Tibial nerve (tissue), 4 donors: ENCODE measurements around the gene TUBB4B. TPM values are rescaled to one million over a fixed set of nuclear protein-coding genes. Genes with fewer than 3 reads are reported as not detected.
"Not testable (repeated sequence)": the region's sequence is repeated elsewhere in the genome, so short reads cannot be mapped to it uniquely, and the experiment has no call there.

Experiments used
- DNase-seq, 2 donors: peaks; one replicate each; pipeline ENCODE4 v3.0.0-alpha.2; 2019; ENCODE audit warnings: low spot score in 2 of 2
- H3K27ac ChIP-seq, 4 donors: fragments of 200-600 bp; sonication (generic) in 3 of 4; one replicate each; pipeline ENCODE4 v1.5.1; 2017 to 2019; ENCODE audit warnings: mild to moderate bottlenecking in 1 of 4
- H3K27me3 ChIP-seq, 2 donors: fragments of 200-600 bp; sonication (generic) in 1 of 2; one replicate each; pipeline versions ENCODE4 v1.5.1 to v1.6.0; 2017 to 2019
- H3K36me3 ChIP-seq, 3 donors: fragments of 200-600 bp; sonication (generic); one replicate each; pipeline ENCODE4 v1.5.1; 2018 to 2019
- H3K4me1 ChIP-seq, 4 donors: fragments of 200-600 bp; sonication (generic) in 3 of 4; one replicate each; pipeline ENCODE4 v1.5.1; 2017 to 2019
- H3K4me3 ChIP-seq, 4 donors: fragments of 200-600 bp; sonication (generic) in 3 of 4; one replicate each; pipeline ENCODE4 v1.5.1; 2017 to 2019; ENCODE audit warnings: mild to moderate bottlenecking in 1 of 4, moderate library complexity in 1 of 4
- H3K9me3 ChIP-seq, 4 donors: fragments of 200-600 bp; sonication (generic) in 3 of 4; one replicate each; pipeline ENCODE4 v1.5.1; 2017 to 2019
- EP300 ChIP-seq, 2 donors: sonication (generic); formaldehyde crosslinking; IDR thresholded peaks; one replicate each; pipeline ENCODE4 v1.6.1; 2017; ENCODE audit warnings: antibody characterized with exemption in 2 of 2, mild to moderate bottlenecking in 1 of 2
- POLR2A ChIP-seq, 2 donors: fragments of 450-650 bp; IDR thresholded peaks; one replicate each; pipeline ENCODE4 v1.6.1; 2017; ENCODE audit warnings: antibody characterized with exemption in 2 of 2, mild to moderate bottlenecking in 2 of 2, moderate library complexity in 2 of 2
- WGBS, 2 donors: methylation state at CpG; one replicate each; pipeline ENCODE4 v1.1.5; 2018; 5-methylcytosine and 5-hydroxymethylcytosine counted together
- total RNA-seq, 4 donors: library from RNA; depleted of rRNA; stranded (reverse); fragments of >200 nt; gene quantifications; one replicate each; pipeline ENCODE4 v1.1.0, GENCODE V29; 2016
- TF ChIP-seq, protein P1 (sequence below), 5 experiments: fragments of 200-600 bp in 3 of 5; fragments of 450-650 bp in 2 of 5; sonication (generic) in 3 of 5; IDR thresholded peaks; one replicate each; pipeline ENCODE4 v1.5.1; 2016 to 2019; ENCODE audit warnings: antibody characterized with exemption in 5 of 5, mild to moderate bottlenecking in 3 of 5, moderate library complexity in 2 of 5

The TUBB4B gene
- total RNA-seq, 4 donors from 2014 or later = 102 to 190 (median 161) TPM

DNA sequence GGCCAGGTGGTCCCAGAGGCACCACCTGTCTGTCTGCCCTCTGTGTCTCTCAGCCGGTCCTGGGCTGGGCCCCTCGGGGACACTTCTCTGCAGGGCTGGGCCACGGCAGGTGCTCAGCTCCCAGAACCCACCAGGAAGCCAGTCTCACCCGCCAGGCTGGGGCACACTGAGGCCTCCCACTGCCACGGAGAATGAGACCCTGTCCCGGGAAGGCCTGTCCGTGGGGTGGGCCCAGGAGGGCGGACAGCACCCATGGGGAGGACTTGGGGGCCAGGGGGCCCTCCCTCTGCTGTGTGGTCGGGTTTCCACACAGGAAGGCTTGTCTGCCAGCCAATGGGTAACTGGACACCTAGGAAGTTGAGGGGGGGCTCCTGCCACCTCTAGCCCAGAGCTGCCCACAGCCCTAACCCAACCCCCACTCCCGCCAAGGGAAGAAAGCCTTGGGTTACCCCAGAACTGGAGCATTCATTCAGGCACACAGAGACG is 4.1 kb upstream of the TUBB4B start:
- Histone ChIP-seq H3K27ac (peak overlapping the region in 2 of 4 donors; percentile 37 to 43), H3K9me3 (no peaks in the 10 kb centered on the region), H3K4me1 (peaks cover 0 to 53% (median 27%) of the 10 kb centered on the region in 4 donors), H3K36me3 (no peaks in the 10 kb centered on the region), H3K4me3 (no peak overlapping the region), H3K27me3 (peaks cover 0 to 25% of the 10 kb centered on the region in 2 donors)
- 32 to 55% methylated on average over 7 to 8 of the region's 11 CpGs for WGBS, 2 donors
- TF ChIP-seq, protein P1, sequence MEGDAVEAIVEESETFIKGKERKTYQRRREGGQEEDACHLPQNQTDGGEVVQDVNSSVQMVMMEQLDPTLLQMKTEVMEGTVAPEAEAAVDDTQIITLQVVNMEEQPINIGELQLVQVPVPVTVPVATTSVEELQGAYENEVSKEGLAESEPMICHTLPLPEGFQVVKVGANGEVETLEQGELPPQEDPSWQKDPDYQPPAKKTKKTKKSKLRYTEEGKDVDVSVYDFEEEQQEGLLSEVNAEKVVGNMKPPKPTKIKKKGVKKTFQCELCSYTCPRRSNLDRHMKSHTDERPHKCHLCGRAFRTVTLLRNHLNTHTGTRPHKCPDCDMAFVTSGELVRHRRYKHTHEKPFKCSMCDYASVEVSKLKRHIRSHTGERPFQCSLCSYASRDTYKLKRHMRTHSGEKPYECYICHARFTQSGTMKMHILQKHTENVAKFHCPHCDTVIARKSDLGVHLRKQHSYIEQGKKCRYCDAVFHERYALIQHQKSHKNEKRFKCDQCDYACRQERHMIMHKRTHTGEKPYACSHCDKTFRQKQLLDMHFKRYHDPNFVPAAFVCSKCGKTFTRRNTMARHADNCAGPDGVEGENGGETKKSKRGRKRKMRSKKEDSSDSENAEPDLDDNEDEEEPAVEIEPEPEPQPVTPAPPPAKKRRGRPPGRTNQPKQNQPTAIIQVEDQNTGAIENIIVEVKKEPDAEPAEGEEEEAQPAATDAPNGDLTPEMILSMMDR (IDR thresholded peaks at IDR 0.05) = no peak
- no peak for TF ChIP-seq EP300 (IDR thresholded peaks at IDR 0.05)
- no peak for TF ChIP-seq POLR2A (IDR thresholded peaks at IDR 0.05)
- DNase-seq = no peak

DNA sequence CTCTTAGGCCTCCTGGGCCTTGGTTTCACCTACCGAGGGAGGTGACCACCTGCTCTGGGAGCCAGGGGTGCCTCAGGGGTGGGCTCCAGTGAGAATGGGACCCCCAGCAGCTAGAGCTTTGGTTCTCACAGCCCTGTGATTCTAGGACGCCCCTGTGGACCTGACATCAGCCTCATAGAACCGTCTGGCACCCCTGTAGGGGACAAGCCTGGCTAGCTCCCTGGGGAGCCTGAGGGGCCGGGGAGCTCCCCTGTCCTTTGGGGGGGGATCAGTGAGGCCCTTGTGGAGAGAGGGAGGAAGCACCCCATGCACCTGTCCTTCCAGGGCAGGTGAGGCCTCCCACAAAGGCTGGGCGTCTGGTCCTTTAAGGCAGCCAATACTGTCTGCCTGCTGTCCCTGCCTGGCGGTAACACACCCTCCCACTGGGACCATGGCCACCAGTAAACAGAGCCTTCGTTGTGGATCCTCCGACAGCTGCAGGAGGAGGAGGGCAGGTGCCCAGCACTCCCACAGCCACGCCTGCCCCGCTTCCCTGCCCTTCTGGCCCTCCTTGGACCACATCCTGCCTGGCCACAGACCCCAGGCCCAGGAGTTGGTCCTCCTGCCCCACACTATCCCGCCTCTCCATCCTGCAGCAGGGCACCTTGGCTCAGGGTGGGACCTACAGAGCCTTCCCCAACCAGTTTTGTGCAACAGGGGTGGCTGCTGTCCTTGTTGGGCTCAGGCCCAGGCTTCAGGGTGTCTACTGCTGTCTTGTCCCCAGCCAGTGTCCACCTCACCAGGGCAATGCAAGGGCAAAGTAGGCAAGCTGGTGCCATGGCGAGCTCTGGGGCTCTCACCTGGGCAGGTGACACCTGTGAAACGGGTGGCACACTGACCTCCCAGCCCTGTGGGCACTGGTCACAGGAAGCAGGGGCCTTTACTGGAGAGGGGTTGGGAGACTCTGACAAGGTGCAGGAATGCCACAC is 3.0 kb upstream of the TUBB4B start:
- WGBS, 2 donors = 54 to 68% methylated on average over 9 to 13 of the region's 13 CpGs
- Histone ChIP-seq H3K27ac (peak overlapping the region in 1 of 4 donors; percentile 43), H3K27me3 (peaks cover 0 to 14% of the 10 kb centered on the region in 2 donors), H3K4me1 (peaks cover 0 to 63% (median 37%) of the 10 kb centered on the region in 4 donors), H3K9me3 (no peaks in the 10 kb centered on the region), H3K4me3 (no peak overlapping the region), H3K36me3 (peaks cover 0 to 11% (median 9%) of the 10 kb centered on the region in 3 donors)
- DNase-seq = no peak
- TF ChIP-seq, protein P1 (IDR thresholded peaks at IDR 0.05) = no peak
- TF ChIP-seq EP300 (IDR thresholded peaks at IDR 0.05) (no peak), POLR2A (IDR thresholded peaks at IDR 0.05) (no peak)

DNA sequence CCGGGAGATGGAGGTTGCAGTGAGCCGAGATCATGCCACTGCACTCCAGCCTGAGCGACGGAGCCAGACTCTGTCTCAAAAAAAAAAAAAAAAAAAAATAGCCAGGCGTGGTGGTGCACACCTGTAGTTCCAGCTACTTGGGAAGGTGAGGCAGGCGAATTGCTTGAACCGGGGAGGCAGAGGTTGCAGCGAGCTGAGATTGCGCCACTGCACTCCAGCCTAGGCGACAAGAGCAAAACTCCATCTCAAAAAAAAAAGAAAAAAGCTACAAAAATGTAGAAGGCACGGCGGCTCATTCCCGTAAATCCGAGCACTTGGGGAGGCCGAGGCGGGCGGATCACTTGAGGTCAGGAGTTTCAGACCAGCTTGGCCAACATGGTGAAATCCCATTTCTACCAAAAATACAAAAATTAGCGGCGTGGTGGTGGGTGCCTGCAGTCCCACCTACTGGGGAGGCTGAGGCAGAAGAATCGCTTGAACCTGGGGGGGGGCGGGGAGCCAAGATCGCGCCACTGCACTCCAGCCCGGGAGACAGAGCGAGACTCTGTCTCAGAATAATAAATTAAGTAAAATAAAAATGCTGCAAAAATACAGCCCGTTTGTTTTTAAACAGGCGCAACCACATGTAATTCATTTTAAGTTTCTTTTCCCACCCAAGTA is 1.4 kb upstream of the TUBB4B start:
- H3K27me3 ChIP-seq, DNase-seq, H3K9me3 ChIP-seq: not testable (repeated sequence)
- Histone ChIP-seq H3K27ac (peak overlapping the region; percentile 56 to 97 (median 92)), H3K4me3 (peak overlapping the region; percentile 45 to 90 (median 70)), H3K36me3 (peaks cover 0 to 20% (median 10%) of the 10 kb centered on the region in 3 donors), H3K4me1 (peaks cover 0 to 80% (median 39%) of the 10 kb centered on the region in 4 donors)
- 44 to 46% methylated on average over 26 to 27 of the region's 27 CpGs for WGBS, 2 donors

DNA sequence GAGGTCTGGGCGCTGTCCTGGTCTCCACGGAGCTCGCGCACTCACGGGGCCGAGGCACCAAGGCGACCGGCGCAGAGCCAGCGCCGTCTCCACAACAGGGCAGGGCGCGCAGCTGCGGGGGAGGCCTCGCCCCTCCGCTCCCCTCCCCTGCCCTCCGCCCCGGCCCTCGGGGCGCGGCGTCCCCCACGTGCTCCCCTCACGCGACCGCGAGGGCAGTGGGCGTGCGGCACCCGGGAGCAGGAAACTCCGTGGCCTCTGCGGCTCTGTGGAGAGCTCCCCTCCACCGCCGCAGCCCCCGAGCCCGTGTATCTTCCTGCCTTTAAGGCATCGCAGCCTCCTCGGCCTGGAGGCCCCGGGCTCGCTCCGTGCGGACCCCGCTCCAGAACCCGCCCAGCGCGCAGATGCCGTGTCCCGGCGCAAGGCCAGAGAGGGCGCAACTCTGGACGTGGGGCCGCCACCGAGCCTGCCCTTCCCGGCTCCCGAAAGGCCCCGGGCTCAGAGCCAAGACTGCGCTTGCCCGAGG is 708 bp upstream of the TUBB4B start:
- H3K36me3 ChIP-seq = peaks cover 0 to 20% (median 10%) of the 10 kb centered on the region in 3 donors
- peak overlapping the region; percentile 45 to 90 (median 70) for H3K4me3 ChIP-seq
- H3K4me1 ChIP-seq = peaks cover 0 to 80% (median 38%) of the 10 kb centered on the region in 4 donors
- no peak for TF ChIP-seq POLR2A (IDR thresholded peaks at IDR 0.05)
- TF ChIP-seq EP300 (IDR thresholded peaks at IDR 0.05) = peak in 1 of 2 donors; percentile 27
- TF ChIP-seq, protein P1 (IDR thresholded peaks at IDR 0.05) = no peak
- no peaks in the 10 kb centered on the region for H3K9me3 ChIP-seq
- peak overlapping the region; percentile 56 to 97 (median 92) for H3K27ac ChIP-seq
- 1 to 2% methylated on average over 13 to 31 of the region's 58 CpGs for WGBS, 2 donors
- DNase-seq = peak; percentile 35 to 37
- H3K27me3 ChIP-seq = no peaks in the 10 kb centered on the region

DNA sequence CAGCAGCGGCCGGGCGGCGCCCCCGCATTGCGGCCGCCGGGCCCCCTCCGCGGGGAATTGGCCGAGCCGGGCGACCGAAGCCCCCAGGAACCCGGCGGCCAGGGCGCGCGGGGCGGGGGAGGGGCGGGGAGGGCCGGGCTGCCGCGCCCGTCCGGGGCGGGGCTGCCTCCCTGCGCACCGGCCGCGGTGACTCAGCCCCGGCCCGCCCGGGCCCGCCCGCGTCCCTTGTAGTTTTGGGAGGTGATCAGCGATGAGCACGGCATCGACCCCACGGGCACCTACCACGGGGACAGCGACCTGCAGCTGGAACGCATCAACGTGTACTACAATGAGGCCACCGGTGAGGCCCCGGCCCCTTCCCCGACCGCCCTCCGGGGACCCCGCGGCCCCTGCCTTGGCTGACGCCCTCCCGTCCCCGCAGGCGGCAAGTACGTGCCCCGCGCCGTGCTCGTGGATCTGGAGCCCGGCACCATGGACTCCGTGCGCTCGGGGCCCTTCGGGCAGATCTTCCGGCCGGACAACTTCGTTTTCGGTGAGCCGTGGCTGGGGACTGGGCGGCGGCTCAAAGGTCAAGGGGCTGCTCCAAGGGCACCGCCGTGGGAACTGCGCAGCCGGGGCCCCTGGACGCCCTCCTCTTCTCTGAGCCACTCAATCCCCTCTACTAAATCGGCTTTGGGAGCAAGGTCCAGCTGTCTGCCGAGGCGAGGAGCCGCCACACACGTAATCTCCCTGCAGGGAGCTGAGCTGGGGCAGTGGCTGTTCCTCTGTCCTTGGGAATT is 592 bp downstream of the TUBB4B start:
- Histone ChIP-seq H3K4me3 (peak overlapping the region; percentile 48 to 90 (median 75)), H3K27ac (peak overlapping the region; percentile 63 to 94 (median 90)), H3K27me3 (no peaks in the 10 kb centered on the region), H3K36me3 (peaks cover 0 to 20% (median 10%) of the 10 kb centered on the region in 3 donors), H3K4me1 (peaks cover 0 to 67% (median 26%) of the 10 kb centered on the region in 4 donors), H3K9me3 (no peaks in the 10 kb centered on the region)
- peak; percentile 27 to 39 for DNase-seq
- WGBS, 2 donors = 2% methylated on average over 29 to 55 of the region's 83 CpGs
- TF ChIP-seq POLR2A (IDR thresholded peaks at IDR 0.05) (peak in 1 of 2 donors; percentile 5), EP300 (IDR thresholded peaks at IDR 0.05) (no peak)
- TF ChIP-seq, protein P1 (IDR thresholded peaks at IDR 0.05) = no peak
